ENCODE data around the gene EFL1. TPM values are rescaled to one million over a fixed set of nuclear protein-coding genes. Genes with fewer than 3 reads are reported as not detected.
A peak's percentile ranks its signal among the peaks of the same experiment; 100 is the strongest.

EFL1 gene
- polyA plus RNA-seq, 2 of the 4 experiments (the other 2 are of a cell fraction): 21.2 to 42.3 TPM

GRCh38 chr15:82110144-82110543 is 152.4 kb downstream of the EFL1 start:
- POLR2A ChIA-PET: interaction anchor here (1.0 kb wide), 1 partner anchor 64 kb away, joined by 4 read pairs; the partner anchor contains the start of gene MEX3B

GRCh38 chr15:82108489-82109078 is 153.9 kb downstream of the EFL1 start:
- CTCF ChIA-PET: interaction anchor here (0.6 to 14.2 kb wide), 40 partner anchors 9 to 876 kb away, joined by 3 to 570 read pairs (median 6); partner anchors contain the start of gene MEX3B
- WGBS (ENCODE audit: missing lambda C conversion rate): 13% methylated on average over 9 of the region's 9 CpGs
- POLR2A ChIA-PET: interaction anchor here (1.1 to 1.3 kb wide), 2 partner anchors 89 to 154 kb away, joined by 3 to 4 read pairs; partner anchors contain the start of genes EFL1 and SAXO2
- Histone ChIP-seq H3K4me3 (no peak overlapping the region), H3K4me2 (no peak overlapping the region), H3K27ac (0 out of 6 replicates have a peak overlapping the region, but pooled peaks of 1 of the 2 experiments have one; percentile 25), H3K4me1 (no peaks in the 10 kb centered on the region), H3K9me3 (no peaks in the 10 kb centered on the region)
- ATAC-seq: peak; percentile 91 to 96
- no peak for FAIRE-seq
- TF ChIP-seq MYC (IDR thresholded peaks at IDR 0.05; ENCODE audit: borderline replicate concordance, low read length) (0 out of 2 replicates have a peak, but pooled peaks have one; percentile 38), FOSL2 (IDR thresholded peaks at IDR 0.05) (no peak), FOSL2 (CRISPR knock-in tag; IDR thresholded peaks at IDR 0.05) (no peak), RAD21 (conservative IDR thresholded peaks at IDR 0.05 in 1 of 2, IDR thresholded peaks at IDR 0.05 in 1 of 2) (peak; percentile 93 to 98), CTCF (IDR thresholded peaks at IDR 0.05) (peak; percentile 88), MAX (IDR thresholded peaks at IDR 0.05) (0 out of 2 replicates have a peak, but pooled peaks have one; percentile 20), SMC3 (IDR thresholded peaks at IDR 0.05) (peak; percentile 99)
- DNase-seq (ENCODE audit: low read depth in 1 of 2, low spot score in 1 of 2): peak; percentile 63 to 80

More at GRCh38 chr15:82110144-82110543, 152.4 kb downstream of the EFL1 start:
- TF ChIP-seq GATA3 (IDR thresholded peaks at IDR 0.05; ENCODE audit: borderline replicate concordance) (no peak), FOSL2 (IDR thresholded peaks at IDR 0.05) (no peak), FOSL2 (CRISPR knock-in tag; IDR thresholded peaks at IDR 0.05) (no peak), BHLHE40 (IDR thresholded peaks at IDR 0.05; ENCODE audit: low read depth, low read length) (no peak), ESRRA (IDR thresholded peaks at IDR 0.05; ENCODE audit: borderline replicate concordance, low read length) (no peak), ZNF302 (CRISPR knock-in tag; IDR thresholded peaks at IDR 0.05) (no peak), ATOH8 (CRISPR knock-in tag; IDR thresholded peaks at IDR 0.05; ENCODE audit: low read depth) (no peak), HES2 (IDR thresholded peaks at IDR 0.05) (no peak), MAX (IDR thresholded peaks at IDR 0.05) (no peak)
- Histone ChIP-seq H3K4me1 (no peaks in the 10 kb centered on the region), H3K27ac (no peak overlapping the region), H3K9me3 (no peaks in the 10 kb centered on the region), H3K4me2 (no peak overlapping the region), H3K4me3 (no peak overlapping the region)
- FAIRE-seq: no peak
- CTCF ChIA-PET: interaction anchor here (0.5 to 14.2 kb wide), 10 partner anchors 7 to 1375 kb away, joined by 4 to 570 read pairs (median 21); no protein-coding TSS in a partner anchor
- no peak for DNase-seq (ENCODE audit: low read depth in 1 of 2, low spot score in 1 of 2)
- 81% methylated on average over 5 of the region's 5 CpGs for WGBS (ENCODE audit: missing lambda C conversion rate)
- no peak for ATAC-seq

- POLR2A ChIA-PET: no interaction called here
- 77% methylated on average over 5 of the region's 5 CpGs for WGBS (ENCODE audit: missing lambda C conversion rate)
- Histone ChIP-seq H3K9me3 (no peaks in the 10 kb centered on the region), H3K4me3 (no peak overlapping the region), H3K4me1 (no peaks in the 10 kb centered on the region), H3K27ac (no peak overlapping the region), H3K4me2 (no peak overlapping the region)
- ATAC-seq: peak in 1 of 2 experiments; percentile 8; a peak in 2 of 6 replicates
- FAIRE-seq: no peak
- DNase-seq (ENCODE audit: low read depth in 1 of 2, low spot score in 1 of 2): no peak
- CTCF ChIA-PET: interaction anchor here (0.6 to 14.2 kb wide), 8 partner anchors 29 to 696 kb away, joined by 3 to 570 read pairs (median 12); no protein-coding TSS in a partner anchor
- TF ChIP-seq ATOH8 (CRISPR knock-in tag; IDR thresholded peaks at IDR 0.05; ENCODE audit: low read depth): no peak
- TF ChIP-seq NR3C1 (IDR thresholded peaks at IDR 0.05): no peak
- TF ChIP-seq POLR2AphosphoS2 (conservative IDR thresholded peaks at IDR 0.05; ENCODE audit: low read length): no peak
- TF ChIP-seq RFX5 (IDR thresholded peaks at IDR 0.05): no peak
- TF ChIP-seq BHLHE40 (IDR thresholded peaks at IDR 0.05; ENCODE audit: low read depth, low read length): no peak
- no peak for TF ChIP-seq EHF (CRISPR knock-in tag; IDR thresholded peaks at IDR 0.05)
- no peak for TF ChIP-seq CBX8 (IDR thresholded peaks at IDR 0.05)
- no peak for TF ChIP-seq CTCF (IDR thresholded peaks at IDR 0.05)
- no peak for TF ChIP-seq REST (IDR thresholded peaks at IDR 0.05)
- TF ChIP-seq CBX2 (IDR thresholded peaks at IDR 0.05; ENCODE audit: borderline replicate concordance, low read depth): no peak
These were observed 155.9 kb downstream of the EFL1 start for GRCh38 chr15:82106679-82107078.
